Liver (tissue), 9 donors: Measurements from ENCODE around the gene FOXK2. TPM values are rescaled to one million over a fixed set of nuclear protein-coding genes. Genes with fewer than 3 reads are reported as not detected.
"Not testable (repeated sequence)": the region's sequence is repeated elsewhere in the genome, so short reads cannot be mapped to it uniquely, and the experiment has no call there.

Experiments
- DNase-seq: peaks from one replicate; pipeline ENCODE4 v3.0.0-alpha.2; 2017; ENCODE audit warnings: low spot score
- H3K27ac ChIP-seq, 2 donors: one replicate each; pipeline ENCODE4 v1.7.0; 2013; ENCODE audit warnings: inconsistent platforms in 2 of 2, low read length in 2 of 2, control low read depth in 1 of 2, low read depth in 1 of 2, mild to moderate bottlenecking in 1 of 2
- H3K27me3 ChIP-seq, 4 donors: one replicate each; pipeline versions ENCODE4 v1.6.1 to v1.7.0; 2013; ENCODE audit warnings: low read length in 3 of 4, inconsistent platforms in 1 of 4, mild to moderate bottlenecking in 1 of 4, moderate library complexity in 1 of 4; ENCODE audit not compliant: control insufficient read depth in 4 of 4, insufficient read depth in 4 of 4
- H3K36me3 ChIP-seq, 4 donors: one replicate each; pipeline versions ENCODE4 v1.6.1 to v1.7.0; 2013; ENCODE audit warnings: low read length in 3 of 4, mild to moderate bottlenecking in 3 of 4, low read depth in 1 of 4, moderate library complexity in 1 of 4; ENCODE audit not compliant: control insufficient read depth in 4 of 4, insufficient read depth in 3 of 4
- H3K4me1 ChIP-seq, 4 donors: one replicate each; pipeline versions ENCODE4 v1.6.1 to v1.7.0; 2013; ENCODE audit warnings: low read length in 3 of 4, mild to moderate bottlenecking in 3 of 4, moderate library complexity in 1 of 4; ENCODE audit not compliant: control insufficient read depth in 4 of 4, insufficient read depth in 4 of 4
- H3K4me3 ChIP-seq, 3 donors: one replicate each; pipeline versions ENCODE4 v1.6.1 to v1.7.0; 2013; ENCODE audit warnings: low read length in 3 of 3, control low read depth in 1 of 3, low read depth in 1 of 3, mild to moderate bottlenecking in 1 of 3
- H3K9ac ChIP-seq, 2 donors: one replicate each; pipeline ENCODE4 v1.7.0; 2013; ENCODE audit warnings: low read length in 2 of 2, mild to moderate bottlenecking in 2 of 2, moderate library complexity in 2 of 2, control low read depth in 1 of 2, low read depth in 1 of 2
- H3K9me3 ChIP-seq, 4 donors: one replicate each; pipeline versions ENCODE4 v1.6.1 to v1.7.0; 2013; ENCODE audit warnings: low read length in 3 of 4; ENCODE audit not compliant: control insufficient read depth in 4 of 4
- EGR1 ChIP-seq, 2 donors: IDR thresholded peaks; 2 replicates each; pipeline ENCODE4 v1.6.1; 2016 to 2018; ENCODE audit warnings: antibody characterized with exemption in 2 of 2, low read depth in 2 of 2
- FOXA1 ChIP-seq: IDR thresholded peaks from 2 replicates; pipeline ENCODE4 v1.6.1; 2016; ENCODE audit warnings: antibody characterized with exemption
- FOXA2 ChIP-seq: IDR thresholded peaks from 2 replicates; pipeline ENCODE4 v1.6.1; 2016; ENCODE audit warnings: antibody characterized with exemption
- GABPA ChIP-seq, 2 donors: IDR thresholded peaks in 1 of 2; conservative IDR thresholded peaks in 1 of 2; 2 replicates each; pipeline ENCODE4 v1.6.1; 2016; ENCODE audit warnings: antibody characterized with exemption in 2 of 2, mild to moderate bottlenecking in 1 of 2, moderate library complexity in 1 of 2
- HNF4A ChIP-seq, 2 donors: conservative IDR thresholded peaks; 2 replicates each; pipeline ENCODE4 v1.6.1; 2016; ENCODE audit warnings: antibody characterized with exemption in 2 of 2, mild to moderate bottlenecking in 2 of 2
- HNF4G ChIP-seq: IDR thresholded peaks from 2 replicates; pipeline ENCODE4 v1.6.1; 2016; ENCODE audit warnings: antibody characterized with exemption
- JUND ChIP-seq, 2 donors: IDR thresholded peaks; 2 replicates each; pipeline ENCODE4 v1.6.1; 2016; ENCODE audit warnings: antibody characterized with exemption in 2 of 2
- MAX ChIP-seq: IDR thresholded peaks from 2 replicates; pipeline ENCODE4 v1.6.1; 2016; ENCODE audit warnings: antibody characterized with exemption
- RAD21 ChIP-seq, 2 donors: IDR thresholded peaks; 2 replicates each; pipeline ENCODE4 v1.6.1; 2016; ENCODE audit warnings: antibody characterized with exemption in 2 of 2, mild to moderate bottlenecking in 2 of 2
- RXRA ChIP-seq, 2 donors: IDR thresholded peaks; 2 replicates each; pipeline ENCODE4 v1.6.1; 2017 to 2018; ENCODE audit warnings: antibody characterized with exemption in 2 of 2, mild to moderate bottlenecking in 1 of 2
- SP1 ChIP-seq: IDR thresholded peaks from 2 replicates; pipeline ENCODE4 v1.6.1; 2018; ENCODE audit warnings: antibody characterized with exemption, mild to moderate bottlenecking
- TAF1 ChIP-seq: conservative IDR thresholded peaks from 2 replicates; pipeline ENCODE4 v1.6.1; 2016; ENCODE audit warnings: antibody characterized with exemption, mild to moderate bottlenecking
- YY1 ChIP-seq: IDR thresholded peaks from 2 replicates; pipeline ENCODE4 v1.6.1; 2016; ENCODE audit warnings: antibody characterized with exemption, mild to moderate bottlenecking
- WGBS: extraction: QIAGEN DNeasy Blood & Tissue Kit; methylation state at CpG from one replicate; pipeline ENCODE4 v1.1.7; 2013; 5-methylcytosine and 5-hydroxymethylcytosine counted together
- polyA plus RNA-seq, 2 donors: library from polyadenylated mRNA; stranded (reverse) in 1 of 2; unstranded in 1 of 2; fragments of 200-250 nt in 1 of 2; fragments of >200 nt in 1 of 2; fragmentation: Nextera tagmentation in 1 of 2; extraction: Ambion mirVana in 1 of 2; gene quantifications; one replicate each; pipeline versions ENCODE4 v1.2.1 to v1.2.3, GENCODE V29; 2013 to 2015
- total RNA-seq, 2 donors: library from RNA; depleted of rRNA; stranded (reverse); fragments of >200 nt; gene quantifications; one replicate each; pipeline ENCODE4 v1.2.3, GENCODE V29; 2014
- TF ChIP-seq, protein P1 (sequence below): fragments of 150-350 bp; IDR thresholded peaks from 2 replicates; pipeline ENCODE4 v1.5.1; 2017; ENCODE audit warnings: improper control_type of control experiment, low read depth, low read length; ENCODE audit not compliant: missing input control
- TF ChIP-seq, protein P2 (sequence below): IDR thresholded peaks from 2 replicates; pipeline ENCODE4 v1.6.1; 2016; ENCODE audit warnings: antibody characterized with exemption
- TF ChIP-seq, protein P3 (sequence below): IDR thresholded peaks from 2 replicates; pipeline ENCODE4 v1.6.1; 2016; ENCODE audit warnings: antibody characterized with exemption
- donor health status: healthy.
- donor health status: healthy.
- donor health status: healthy.
- donor health status: healthy.
- donor health status: healthy.

Gene FOXK2
- total and polyA plus RNA-seq, 4 donors = 3.1 to 16.2 (median 10.8) TPM

GRCh38 chr17:82552580-82552979 is 33.0 kb downstream of the FOXK2 start:
- H3K4me1 ChIP-seq = peaks cover 5 to 29% (median 17%) of the 10 kb centered on the region in 4 donors
- 71% methylated on average over 13 of the region's 13 CpGs for WGBS
- no peak overlapping the region for H3K4me3 ChIP-seq
- no peaks in the 10 kb centered on the region for H3K27me3 ChIP-seq
- H3K9me3 ChIP-seq = no peaks in the 10 kb centered on the region
- H3K9ac ChIP-seq = no peak overlapping the region
- no peak for TF ChIP-seq RAD21 (IDR thresholded peaks at IDR 0.05)
- TF ChIP-seq EGR1 (IDR thresholded peaks at IDR 0.05; ENCODE audit: low read depth in 2 of 2) = no peak
- TF ChIP-seq TAF1 = no peak
- no peak for TF ChIP-seq SP1
- TF ChIP-seq FOXA1 = no peak
- no peak for TF ChIP-seq HNF4A (conservative IDR thresholded peaks at IDR 0.05)
- no peak for TF ChIP-seq JUND (IDR thresholded peaks at IDR 0.05)
- TF ChIP-seq RXRA (IDR thresholded peaks at IDR 0.05) = no peak
- TF ChIP-seq, protein P1, sequence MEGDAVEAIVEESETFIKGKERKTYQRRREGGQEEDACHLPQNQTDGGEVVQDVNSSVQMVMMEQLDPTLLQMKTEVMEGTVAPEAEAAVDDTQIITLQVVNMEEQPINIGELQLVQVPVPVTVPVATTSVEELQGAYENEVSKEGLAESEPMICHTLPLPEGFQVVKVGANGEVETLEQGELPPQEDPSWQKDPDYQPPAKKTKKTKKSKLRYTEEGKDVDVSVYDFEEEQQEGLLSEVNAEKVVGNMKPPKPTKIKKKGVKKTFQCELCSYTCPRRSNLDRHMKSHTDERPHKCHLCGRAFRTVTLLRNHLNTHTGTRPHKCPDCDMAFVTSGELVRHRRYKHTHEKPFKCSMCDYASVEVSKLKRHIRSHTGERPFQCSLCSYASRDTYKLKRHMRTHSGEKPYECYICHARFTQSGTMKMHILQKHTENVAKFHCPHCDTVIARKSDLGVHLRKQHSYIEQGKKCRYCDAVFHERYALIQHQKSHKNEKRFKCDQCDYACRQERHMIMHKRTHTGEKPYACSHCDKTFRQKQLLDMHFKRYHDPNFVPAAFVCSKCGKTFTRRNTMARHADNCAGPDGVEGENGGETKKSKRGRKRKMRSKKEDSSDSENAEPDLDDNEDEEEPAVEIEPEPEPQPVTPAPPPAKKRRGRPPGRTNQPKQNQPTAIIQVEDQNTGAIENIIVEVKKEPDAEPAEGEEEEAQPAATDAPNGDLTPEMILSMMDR = no peak
- TF ChIP-seq, protein P2, sequence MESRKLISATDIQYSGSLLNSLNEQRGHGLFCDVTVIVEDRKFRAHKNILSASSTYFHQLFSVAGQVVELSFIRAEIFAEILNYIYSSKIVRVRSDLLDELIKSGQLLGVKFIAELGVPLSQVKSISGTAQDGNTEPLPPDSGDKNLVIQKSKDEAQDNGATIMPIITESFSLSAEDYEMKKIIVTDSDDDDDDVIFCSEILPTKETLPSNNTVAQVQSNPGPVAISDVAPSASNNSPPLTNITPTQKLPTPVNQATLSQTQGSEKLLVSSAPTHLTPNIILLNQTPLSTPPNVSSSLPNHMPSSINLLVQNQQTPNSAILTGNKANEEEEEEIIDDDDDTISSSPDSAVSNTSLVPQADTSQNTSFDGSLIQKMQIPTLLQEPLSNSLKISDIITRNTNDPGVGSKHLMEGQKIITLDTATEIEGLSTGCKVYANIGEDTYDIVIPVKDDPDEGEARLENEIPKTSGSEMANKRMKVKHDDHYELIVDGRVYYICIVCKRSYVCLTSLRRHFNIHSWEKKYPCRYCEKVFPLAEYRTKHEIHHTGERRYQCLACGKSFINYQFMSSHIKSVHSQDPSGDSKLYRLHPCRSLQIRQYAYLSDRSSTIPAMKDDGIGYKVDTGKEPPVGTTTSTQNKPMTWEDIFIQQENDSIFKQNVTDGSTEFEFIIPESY = no peak
- TF ChIP-seq YY1 = no peak
- no peak for TF ChIP-seq FOXA2
- TF ChIP-seq, protein P3, sequence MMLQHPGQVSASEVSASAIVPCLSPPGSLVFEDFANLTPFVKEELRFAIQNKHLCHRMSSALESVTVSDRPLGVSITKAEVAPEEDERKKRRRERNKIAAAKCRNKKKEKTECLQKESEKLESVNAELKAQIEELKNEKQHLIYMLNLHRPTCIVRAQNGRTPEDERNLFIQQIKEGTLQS = no peak
- no peak for TF ChIP-seq MAX
- no peak for TF ChIP-seq HNF4G
- DNase-seq = no peak
- peaks cover 0 to 1% (median 0%) of the 10 kb centered on the region in 4 donors for H3K36me3 ChIP-seq
- H3K27ac ChIP-seq = no peak overlapping the region

- no peaks in the 10 kb centered on the region for H3K27me3 ChIP-seq
- no peaks in the 10 kb centered on the region for H3K9me3 ChIP-seq
- TF ChIP-seq, protein P2 = no peak
- TF ChIP-seq FOXA2 (no peak), MAX (no peak), GABPA (IDR thresholded peaks at IDR 0.05 in 1 of 2, conservative IDR thresholded peaks at IDR 0.05 in 1 of 2) (no peak), SP1 (no peak), RXRA (IDR thresholded peaks at IDR 0.05) (no peak), JUND (IDR thresholded peaks at IDR 0.05) (no peak), HNF4G (no peak), TAF1 (no peak)
- TF ChIP-seq, protein P3 = no peak
- TF ChIP-seq, protein P1 = no peak
- WGBS = 89% methylated on average over 18 of the region's 18 CpGs
- H3K4me1 ChIP-seq = peaks cover 5 to 27% (median 17%) of the 10 kb centered on the region in 4 donors
- no peak overlapping the region for H3K4me3 ChIP-seq
- no peak for DNase-seq
- no peak overlapping the region for H3K27ac ChIP-seq
- H3K36me3 ChIP-seq = peaks cover 0 to 2% (median 0%) of the 10 kb centered on the region in 4 donors
- H3K9ac ChIP-seq = no peak overlapping the region
Measured at GRCh38 chr17:82553210-82553930, 33.8 kb downstream of the FOXK2 start.

DNA sequence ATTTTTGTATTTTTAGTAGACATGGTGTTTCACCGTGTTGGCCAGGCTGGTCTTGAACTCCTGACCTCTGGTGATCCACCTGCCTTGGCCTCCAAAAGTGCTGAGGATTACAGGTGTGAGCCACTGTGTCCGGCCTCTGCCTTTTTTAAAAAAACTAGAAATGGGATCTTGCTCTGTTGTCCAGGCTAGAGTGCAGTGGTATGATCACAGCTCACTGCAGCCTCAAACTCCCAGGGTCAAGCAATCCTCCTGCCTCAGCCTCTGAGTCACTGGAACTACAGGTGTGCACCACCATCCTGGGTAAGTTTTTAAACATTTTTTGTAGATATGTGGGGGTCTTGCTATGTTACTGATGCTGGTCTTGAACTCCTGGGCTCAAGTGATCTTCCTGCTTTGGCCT is 38.0 kb downstream of the FOXK2 start:
- H3K4me1 ChIP-seq = peaks cover 7 to 25% (median 16%) of the 10 kb centered on the region in 4 donors

More for the DNA sequence above, 38.0 kb downstream of the FOXK2 start:
- H3K9ac ChIP-seq, H3K27ac ChIP-seq, H3K27me3 ChIP-seq, H3K36me3 ChIP-seq, DNase-seq, H3K9me3 ChIP-seq, H3K4me3 ChIP-seq: not testable (repeated sequence)
- 92% methylated on average over 2 of the region's 2 CpGs for WGBS
